Lung (tissue), 12 donors: ENCODE measurements around the gene ZNF576. TPM values are rescaled to one million over a fixed set of nuclear protein-coding genes. Genes with fewer than 3 reads are reported as not detected.

Experiments used
- ATAC-seq: fragments of 200-7000 bp; cut with Tn5 transposase; one replicate; pipeline ENCODE4 v1.9.1; 2020; ENCODE audit warnings: moderate number of reproducible peaks; ENCODE audit not compliant: insufficient read depth, low FRiP score
- DNase-seq, 3 donors: peaks; one replicate each; pipeline ENCODE4 v3.0.0-alpha.2; 2013 to 2017
- H3K27ac ChIP-seq, 2 donors: one replicate each; pipeline ENCODE4 v1.5.1; 2013; ENCODE audit warnings: mild to moderate bottlenecking in 2 of 2, moderate library complexity in 2 of 2, control low read depth in 1 of 2, inconsistent platforms in 1 of 2, low read depth in 1 of 2, low read length in 1 of 2
- H3K27me3 ChIP-seq, 3 donors: one replicate each; pipeline ENCODE4 v1.5.1; 2013; ENCODE audit warnings: low read length in 2 of 3; ENCODE audit not compliant: control insufficient read depth in 3 of 3, insufficient read depth in 3 of 3
- H3K36me3 ChIP-seq, 4 donors: one replicate each; pipeline ENCODE4 v1.5.1; 2013; ENCODE audit warnings: low read length in 4 of 4, mild to moderate bottlenecking in 1 of 4, moderate library complexity in 1 of 4; ENCODE audit not compliant: control insufficient read depth in 4 of 4, insufficient read depth in 4 of 4
- H3K4me1 ChIP-seq, 5 donors: one replicate each; pipeline ENCODE4 v1.5.1; 2013; ENCODE audit warnings: low read length in 5 of 5, mild to moderate bottlenecking in 2 of 5, moderate library complexity in 1 of 5; ENCODE audit not compliant: control insufficient read depth in 5 of 5, insufficient read depth in 5 of 5
- H3K4me3 ChIP-seq: one replicate; pipeline ENCODE4 v1.5.1; 2013; ENCODE audit warnings: mild to moderate bottlenecking, control low read depth, moderate library complexity
- H3K9ac ChIP-seq, 2 donors: one replicate each; pipeline ENCODE4 v1.5.1; 2013; ENCODE audit warnings: low read length in 2 of 2, control low read depth in 1 of 2; ENCODE audit not compliant: insufficient read depth in 1 of 2
- H3K9me3 ChIP-seq, 4 donors: one replicate each; pipeline ENCODE4 v1.5.1; 2013; ENCODE audit warnings: low read length in 3 of 4, mild to moderate bottlenecking in 1 of 4, moderate library complexity in 1 of 4; ENCODE audit not compliant: control insufficient read depth in 4 of 4, insufficient read depth in 3 of 4
- WGBS, 2 donors: extraction: QIAGEN DNeasy Blood & Tissue Kit; methylation state at CpG; one replicate each; pipeline ENCODE4 v1.1.7; 2013; 5-methylcytosine and 5-hydroxymethylcytosine counted together
- polyA plus RNA-seq, 2 donors: library from polyadenylated mRNA; stranded (reverse); fragments of 200-250 nt; gene quantifications; one replicate each; pipeline ENCODE4 v1.2.1, GENCODE V29; 2013
- total RNA-seq, 2 donors: library from RNA; depleted of rRNA in 1 of 2; stranded (reverse); fragments of >200 nt in 1 of 2; gene quantifications; one replicate each; pipeline ENCODE4 v1.2.1, GENCODE V29; 2014 to 2021
- TF ChIP-seq, protein P1 (sequence below): IDR thresholded peaks from 2 replicates; pipeline ENCODE4 v1.5.1; 2012; ENCODE audit warnings: mild to moderate bottlenecking; ENCODE audit errors: control extremely low read depth, extremely low read depth
- donor health status: control.
- donor health status: control.
- donor health status: Bipolar disorder and iron deficiency.
- donor health status: healthy.
- donor health status: DM: yes; HTN: yes; CAD: no.

Gene ZNF576
- total and polyA plus RNA-seq, 4 donors = 5.8 to 17.2 (median 12.3) TPM

DNA sequence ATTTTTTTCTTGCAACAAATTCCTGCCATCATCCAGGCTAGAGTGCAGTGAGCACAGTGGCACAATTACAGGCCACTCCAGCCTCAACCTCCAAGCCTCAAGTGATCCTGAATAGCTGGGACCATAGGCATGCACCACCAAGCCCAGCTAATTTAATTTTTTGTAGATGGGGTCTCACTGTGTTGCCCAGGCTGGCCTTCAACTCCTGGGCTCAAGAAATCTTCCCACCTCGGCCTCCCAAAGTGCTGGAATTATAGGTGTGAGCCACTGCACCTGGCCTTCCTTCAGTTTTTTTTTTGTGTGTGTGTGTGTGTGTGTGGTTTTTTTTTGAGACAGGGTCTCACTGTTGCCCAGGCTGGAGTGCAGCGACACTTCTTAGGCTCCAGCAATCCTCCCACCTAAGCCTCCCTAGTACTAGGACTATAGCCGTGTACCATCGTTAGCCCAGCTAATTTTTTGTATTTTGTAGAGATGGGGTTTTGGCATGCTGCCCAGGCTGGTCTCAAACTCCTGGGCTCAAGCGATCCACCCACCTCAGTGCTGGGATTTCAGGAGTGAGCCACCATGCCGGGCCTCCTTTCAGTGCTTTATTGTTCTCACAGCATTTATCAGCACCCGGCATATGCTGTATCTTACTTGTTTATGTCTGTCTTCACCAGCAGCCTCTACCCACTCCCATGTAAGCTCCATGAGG lies 9.6 kb downstream of the ZNF576 start:
- Histone ChIP-seq H3K27ac (no peak overlapping the region), H3K27me3 (no peaks in the 10 kb centered on the region), H3K36me3 (peaks cover 6 to 21% (median 14%) of the 10 kb centered on the region in 4 donors), H3K9ac (no peak overlapping the region), H3K4me3 (no peak overlapping the region), H3K4me1 (no peaks in the 10 kb centered on the region), H3K9me3 (no peaks in the 10 kb centered on the region)
- WGBS, 2 donors = 87 to 88% methylated on average over 7 of the region's 7 CpGs
- TF ChIP-seq, protein P1, sequence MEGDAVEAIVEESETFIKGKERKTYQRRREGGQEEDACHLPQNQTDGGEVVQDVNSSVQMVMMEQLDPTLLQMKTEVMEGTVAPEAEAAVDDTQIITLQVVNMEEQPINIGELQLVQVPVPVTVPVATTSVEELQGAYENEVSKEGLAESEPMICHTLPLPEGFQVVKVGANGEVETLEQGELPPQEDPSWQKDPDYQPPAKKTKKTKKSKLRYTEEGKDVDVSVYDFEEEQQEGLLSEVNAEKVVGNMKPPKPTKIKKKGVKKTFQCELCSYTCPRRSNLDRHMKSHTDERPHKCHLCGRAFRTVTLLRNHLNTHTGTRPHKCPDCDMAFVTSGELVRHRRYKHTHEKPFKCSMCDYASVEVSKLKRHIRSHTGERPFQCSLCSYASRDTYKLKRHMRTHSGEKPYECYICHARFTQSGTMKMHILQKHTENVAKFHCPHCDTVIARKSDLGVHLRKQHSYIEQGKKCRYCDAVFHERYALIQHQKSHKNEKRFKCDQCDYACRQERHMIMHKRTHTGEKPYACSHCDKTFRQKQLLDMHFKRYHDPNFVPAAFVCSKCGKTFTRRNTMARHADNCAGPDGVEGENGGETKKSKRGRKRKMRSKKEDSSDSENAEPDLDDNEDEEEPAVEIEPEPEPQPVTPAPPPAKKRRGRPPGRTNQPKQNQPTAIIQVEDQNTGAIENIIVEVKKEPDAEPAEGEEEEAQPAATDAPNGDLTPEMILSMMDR = no peak
- DNase-seq (no peak), ATAC-seq (no peak)

DNA sequence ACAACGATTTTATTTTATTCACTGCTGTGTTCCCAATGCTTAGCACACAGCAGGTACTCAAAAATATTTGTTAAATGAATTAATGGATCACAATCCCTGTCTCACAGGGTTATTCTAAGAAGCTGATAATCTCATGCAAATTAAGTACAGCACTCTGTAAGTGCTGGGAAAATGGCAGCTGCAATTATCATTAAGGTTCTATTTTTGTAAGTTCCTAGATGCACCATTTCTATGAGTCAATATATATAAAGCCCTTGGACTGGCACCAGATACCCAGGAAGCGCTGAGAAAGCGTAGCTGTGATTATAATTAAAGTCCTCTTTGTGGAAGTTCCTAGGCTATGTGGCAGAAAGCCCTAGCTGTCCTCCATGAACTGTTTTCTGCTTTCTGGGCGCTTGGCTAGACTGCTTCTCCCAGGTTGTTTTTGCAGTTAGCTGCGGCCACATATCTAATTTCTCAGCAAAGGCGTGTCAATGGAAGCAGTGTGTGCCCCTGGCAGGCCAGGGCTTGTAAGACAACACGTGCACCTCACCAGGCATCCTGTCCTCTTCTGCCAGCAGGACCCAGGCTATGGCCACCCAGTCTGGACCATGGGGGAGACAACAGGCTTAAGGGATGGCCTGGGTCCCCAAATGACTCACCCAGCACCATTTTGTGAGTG lies 10.3 kb downstream of the ZNF576 start:
- TF ChIP-seq, protein P1 = no peak
- WGBS, 2 donors = 92 to 95% methylated on average over 7 of the region's 7 CpGs
- Histone ChIP-seq H3K9me3 (no peaks in the 10 kb centered on the region), H3K9ac (no peak overlapping the region), H3K27ac (no peak overlapping the region), H3K4me3 (no peak overlapping the region), H3K4me1 (no peaks in the 10 kb centered on the region), H3K36me3 (peaks cover 6 to 22% (median 12%) of the 10 kb centered on the region in 4 donors), H3K27me3 (no peaks in the 10 kb centered on the region)
- DNase-seq (no peak), ATAC-seq (no peak)

GRCh38 chr19:43607238-43608205 lies 11.1 kb downstream of the ZNF576 start:
- WGBS, 2 donors = 50 to 76% methylated on average over 28 of the region's 28 CpGs
- no peak for DNase-seq

More at GRCh38 chr19:43607238-43608205, 11.1 kb downstream of the ZNF576 start:
- Histone ChIP-seq H3K9ac (no peak overlapping the region), H3K4me3 (no peak overlapping the region), H3K9me3 (no peaks in the 10 kb centered on the region), H3K4me1 (no peaks in the 10 kb centered on the region), H3K36me3 (peaks cover 6 to 26% (median 17%) of the 10 kb centered on the region in 4 donors), H3K27ac (no peak overlapping the region), H3K27me3 (no peaks in the 10 kb centered on the region)
- TF ChIP-seq, protein P1 = no peak
- no peak for ATAC-seq
